Measurements from ENCODE around the gene KLKB1.

GRCh38 chr4:186304866-186305505 lies 77.7 kb downstream of the KLKB1 start:
- TF ChIP-seq PATZ1 (tag by site-specific recombination; IDR thresholded peaks at IDR 0.05) (no peak), ZNF274 (IDR thresholded peaks at IDR 0.05; ENCODE audit: low read length) (no peak), ZNF274 (tag by site-specific recombination; IDR thresholded peaks at IDR 0.05; ENCODE audit: borderline replicate concordance) (no peak), ZSCAN30 (tag by site-specific recombination; IDR thresholded peaks at IDR 0.05) (no peak)

Data from HEK293 (cell line).